Measurements from ENCODE around the gene PTCRA.
A peak's percentile ranks its signal among the peaks of the same experiment; 100 is the strongest.
"Not testable (repeated sequence)": the region's sequence is repeated elsewhere in the genome, so short reads cannot be mapped to it uniquely, and the experiment has no call there.

The PTCRA gene

DNA sequence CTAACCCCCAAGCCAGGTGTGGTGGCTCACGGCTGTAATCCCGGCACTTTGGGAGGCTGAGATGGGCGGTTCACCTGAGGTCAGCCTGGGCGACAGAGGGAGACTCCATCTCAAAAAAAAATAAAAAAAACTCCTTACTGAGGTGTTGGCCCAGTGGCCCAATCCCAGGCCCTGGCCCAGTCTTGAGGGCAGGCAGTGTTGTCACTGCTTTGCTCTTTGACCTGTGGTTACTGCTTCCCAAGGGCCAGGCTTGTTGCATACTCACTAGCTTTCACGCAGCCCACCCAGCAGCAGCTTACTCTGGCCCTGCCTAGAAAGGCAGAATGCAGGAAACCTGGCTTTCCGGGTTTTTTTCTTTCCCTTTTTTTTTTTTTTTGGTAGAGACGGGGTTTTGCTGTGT lies 26.6 kb downstream of the PTCRA start:
- no peak for DNase-seq

DNA sequence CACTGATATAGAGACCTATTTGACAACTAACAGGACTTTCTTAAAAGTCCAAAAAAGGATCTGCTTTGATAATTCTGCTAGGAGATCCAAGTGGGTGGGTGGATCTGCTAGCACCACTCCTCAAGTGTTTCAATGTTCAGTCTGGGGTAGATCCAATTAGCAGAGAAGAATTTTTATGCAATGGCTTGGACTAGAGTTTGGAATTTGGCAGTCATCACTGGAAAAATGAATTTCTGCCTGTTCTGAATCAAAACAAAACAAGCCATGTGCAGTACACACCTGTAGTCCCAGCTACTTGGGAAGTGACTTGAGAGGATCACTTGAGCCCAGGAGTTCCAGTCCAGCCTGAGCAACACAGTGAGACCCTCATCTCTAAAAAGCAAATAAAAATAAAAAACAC lies 32.1 kb downstream of the PTCRA start:
- DNase-seq, result no peak

DNA sequence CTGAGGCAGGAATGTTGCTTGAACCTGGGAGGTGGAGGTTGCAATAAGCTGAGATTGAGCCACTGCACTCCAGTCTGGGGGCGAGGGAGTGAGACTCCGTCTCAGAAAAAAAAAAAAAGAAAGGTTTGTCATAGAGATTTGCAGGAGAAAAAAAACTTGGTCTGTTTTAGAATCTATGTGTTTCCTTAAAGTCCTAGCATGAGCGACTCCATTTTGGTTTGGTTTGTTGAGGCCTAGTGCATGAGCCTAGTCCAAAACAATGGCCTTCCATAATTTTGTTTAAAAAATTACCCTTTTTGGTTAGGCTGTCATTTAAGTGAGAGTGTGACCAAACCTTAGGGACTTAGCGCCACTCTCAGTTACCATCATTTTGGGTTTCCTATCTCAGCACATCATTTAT lies 36.5 kb downstream of the PTCRA start:
- no peak for DNase-seq

DNA sequence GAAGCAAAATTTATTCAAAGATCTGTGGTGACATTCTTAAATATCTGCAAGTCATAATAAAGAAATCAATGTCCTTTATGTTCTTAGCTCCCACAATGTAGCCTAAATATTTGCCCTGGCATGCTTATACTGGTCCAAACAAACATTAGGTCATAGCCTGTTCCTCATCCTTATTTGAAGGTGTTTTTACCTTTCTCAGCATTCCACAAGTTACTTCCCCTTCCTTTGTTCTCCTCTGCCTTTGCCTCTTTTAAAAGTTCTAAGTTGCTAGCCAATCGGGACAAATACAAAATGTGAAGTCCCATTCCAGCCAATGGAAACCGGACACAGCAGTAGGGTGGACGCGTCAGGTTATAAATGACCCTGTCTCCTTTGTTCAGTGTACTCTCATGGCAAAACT lies 38.6 kb downstream of the PTCRA start:
- not testable (repeated sequence) for DNase-seq

DNA sequence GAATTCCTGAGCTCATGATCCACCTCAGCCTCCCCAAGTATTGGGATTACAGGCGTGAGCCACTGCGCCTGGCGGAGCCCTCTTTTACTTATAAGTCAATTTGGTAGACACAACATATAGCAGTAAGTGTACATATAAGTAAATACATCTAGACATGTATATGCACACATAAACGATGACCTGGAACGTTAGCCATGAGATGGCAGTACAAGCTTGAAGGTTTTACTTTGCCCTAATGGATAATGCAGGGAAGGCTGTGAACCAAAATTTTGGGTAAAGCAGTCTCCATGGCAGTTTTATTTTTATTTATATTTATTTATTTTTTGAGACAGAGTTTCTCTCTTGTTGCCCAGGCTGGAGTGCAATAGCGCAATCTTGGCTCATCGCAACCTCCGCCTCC lies 42.3 kb downstream of the PTCRA start:
- no peak for DNase-seq

DNA sequence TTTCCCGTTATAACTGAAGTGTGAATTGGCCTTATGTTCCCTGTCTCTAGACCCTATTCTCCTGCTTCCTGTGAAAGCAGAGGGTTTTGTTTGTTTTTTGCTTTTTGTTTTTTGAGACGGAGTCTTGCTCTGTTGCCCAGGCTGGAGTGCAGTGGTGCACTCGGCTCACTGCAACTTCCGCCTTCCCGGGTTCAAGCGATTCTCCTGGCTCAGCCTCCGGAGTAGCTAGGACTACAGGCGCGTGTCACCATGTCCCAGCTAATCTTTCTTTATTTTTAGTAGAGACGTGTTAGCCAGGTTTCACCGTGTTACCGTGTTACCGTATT lies 44.0 kb downstream of the PTCRA start:
- DNase-seq, result no peak

DNA sequence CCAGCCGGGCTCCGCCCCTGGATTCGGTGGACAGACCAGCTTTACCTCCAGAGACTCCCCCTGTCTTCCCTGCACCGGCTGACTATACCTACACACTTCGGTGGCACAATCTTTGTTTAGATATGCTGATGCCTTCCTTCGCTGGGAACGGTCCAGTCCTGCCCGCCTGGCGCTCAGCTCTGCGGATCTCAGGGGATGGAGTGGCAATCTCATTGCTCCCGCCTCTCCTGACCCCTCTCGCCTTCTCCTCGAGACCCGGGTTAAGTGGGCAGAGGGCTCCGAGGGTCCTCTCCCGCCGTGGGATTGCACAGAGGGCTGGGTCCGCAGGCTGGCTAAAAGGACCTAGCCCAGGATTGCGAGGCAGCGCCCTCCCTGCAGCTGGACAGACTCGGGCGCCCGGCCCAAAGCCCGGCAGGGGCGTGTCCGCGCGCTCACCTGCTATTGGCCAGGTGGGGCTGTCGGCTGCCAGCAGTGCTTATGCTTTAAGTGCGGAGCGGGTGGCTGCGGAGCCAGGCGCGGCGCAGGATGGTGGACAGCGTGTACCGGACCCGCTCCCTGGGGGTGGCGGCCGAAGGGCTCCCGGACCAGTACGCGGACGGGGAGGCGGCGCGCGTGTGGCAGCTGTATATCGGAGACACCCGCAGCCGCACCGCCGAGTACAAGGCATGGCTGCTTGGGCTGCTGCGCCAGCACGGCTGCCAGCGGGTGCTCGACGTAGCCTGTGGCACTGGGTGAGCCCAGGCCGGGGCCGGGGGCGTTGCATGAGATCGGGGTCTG lies 44.6 kb downstream of the PTCRA start, which contains the start of gene GNMT:
Gene GNMT, plus strand, starts transcription at position 512 of the 777 bp plus-strand sequence. Its CDS starts 14 bp downstream, at position 526.
- peak; percentile 80 for DNase-seq

DNA sequence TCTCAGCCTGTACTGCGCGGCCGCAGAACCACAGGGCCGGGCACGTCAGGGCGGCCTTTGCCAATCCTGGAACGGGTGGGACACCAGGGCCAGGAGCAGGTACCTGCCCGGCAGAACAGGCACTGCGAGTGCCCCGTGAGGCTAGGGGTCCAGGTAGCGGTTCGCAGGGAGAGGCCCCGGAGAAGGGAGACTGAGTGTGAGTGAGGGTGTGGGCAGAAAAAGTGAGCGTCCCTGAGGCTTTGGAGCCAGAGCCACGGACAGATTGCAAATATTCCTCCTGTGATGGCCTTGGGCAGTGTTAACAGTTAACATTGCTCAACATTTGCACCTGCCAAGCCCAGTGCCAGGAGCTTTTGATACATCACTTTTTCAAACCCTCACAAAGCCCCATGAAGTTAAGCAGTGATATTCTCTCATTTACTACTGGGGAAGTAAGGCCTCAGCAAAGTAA lies 45.2 kb downstream of the PTCRA start:
- DNase-seq, result no peak

DNA sequence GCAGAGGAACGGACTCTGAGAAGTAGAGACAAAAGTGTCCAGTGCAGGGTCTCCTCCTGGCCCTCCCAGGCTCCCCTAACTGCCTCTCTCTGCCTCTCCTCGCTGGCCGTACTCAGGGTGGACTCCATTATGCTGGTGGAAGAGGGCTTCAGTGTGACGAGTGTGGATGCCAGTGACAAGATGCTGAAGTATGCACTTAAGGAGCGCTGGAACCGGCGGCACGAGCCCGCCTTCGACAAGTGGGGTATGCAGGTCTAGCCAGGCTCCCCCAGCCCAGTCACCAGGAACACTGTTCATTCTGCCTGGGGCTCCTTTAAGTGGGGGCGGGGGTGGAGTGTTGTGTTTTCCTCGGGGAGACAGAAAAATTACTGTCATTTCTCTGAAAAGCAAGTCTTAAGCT lies 46.2 kb downstream of the PTCRA start:
- DNase-seq, result no peak

DNA sequence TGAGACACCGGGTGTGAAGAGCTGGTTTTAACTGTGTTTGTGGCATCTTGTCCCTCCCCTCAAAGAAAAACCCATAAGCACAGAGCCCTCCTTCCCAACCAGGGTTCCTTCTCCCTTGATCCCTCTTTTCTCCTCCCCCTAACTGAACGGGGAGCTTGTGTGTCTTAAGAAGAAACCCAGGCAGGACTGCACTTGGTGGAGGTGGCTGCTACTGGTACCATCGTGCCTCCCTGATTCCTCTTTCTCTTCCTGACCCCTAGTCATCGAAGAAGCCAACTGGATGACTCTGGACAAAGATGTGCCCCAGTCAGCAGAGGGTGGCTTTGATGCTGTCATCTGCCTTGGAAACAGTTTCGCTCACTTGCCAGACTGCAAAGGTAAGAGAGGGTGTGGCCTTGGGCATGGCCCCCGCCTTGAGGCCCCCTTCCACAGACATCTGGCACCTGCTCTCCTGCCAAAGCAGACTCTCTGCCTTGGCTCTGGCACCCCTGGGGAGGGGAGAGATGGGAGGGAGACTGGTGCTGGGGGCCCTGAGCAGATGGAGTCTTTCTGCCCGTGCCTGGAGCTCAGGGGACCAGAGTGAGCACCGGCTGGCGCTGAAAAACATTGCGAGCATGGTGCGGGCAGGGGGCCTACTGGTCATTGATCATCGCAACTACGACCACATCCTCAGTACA lies 46.8 kb downstream of the PTCRA start:
- no peak for DNase-seq

DNA sequence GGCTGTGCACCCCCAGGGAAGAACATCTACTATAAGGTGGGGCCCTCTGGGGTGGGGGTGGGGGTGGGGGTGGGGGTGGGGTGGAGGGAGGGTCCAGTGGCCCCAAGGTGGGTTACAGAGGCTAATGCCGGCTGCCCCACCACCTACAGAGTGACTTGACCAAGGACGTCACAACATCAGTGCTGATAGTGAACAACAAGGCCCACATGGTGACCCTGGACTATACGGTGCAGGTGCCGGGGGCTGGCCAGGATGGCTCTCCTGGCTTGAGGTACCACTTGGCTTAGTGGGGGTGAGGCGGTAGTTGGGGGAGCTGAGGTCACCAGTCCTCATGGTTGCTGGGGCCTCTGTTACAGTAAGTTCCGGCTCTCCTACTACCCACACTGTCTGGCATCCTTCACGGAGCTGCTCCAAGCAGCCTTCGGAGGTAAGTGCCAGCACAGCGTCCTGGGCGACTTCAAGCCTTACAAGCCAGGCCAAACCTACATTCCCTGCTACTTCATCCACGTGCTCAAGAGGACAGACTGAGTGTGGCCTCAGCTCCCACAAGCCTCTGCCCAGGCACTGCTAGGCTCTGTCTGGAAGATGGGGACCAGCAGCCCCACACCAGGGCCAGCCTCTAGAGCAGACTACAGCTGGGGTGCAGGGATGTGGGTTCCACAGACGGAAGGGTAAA lies 47.5 kb downstream of the PTCRA start:
- DNase-seq, result no peak

DNA sequence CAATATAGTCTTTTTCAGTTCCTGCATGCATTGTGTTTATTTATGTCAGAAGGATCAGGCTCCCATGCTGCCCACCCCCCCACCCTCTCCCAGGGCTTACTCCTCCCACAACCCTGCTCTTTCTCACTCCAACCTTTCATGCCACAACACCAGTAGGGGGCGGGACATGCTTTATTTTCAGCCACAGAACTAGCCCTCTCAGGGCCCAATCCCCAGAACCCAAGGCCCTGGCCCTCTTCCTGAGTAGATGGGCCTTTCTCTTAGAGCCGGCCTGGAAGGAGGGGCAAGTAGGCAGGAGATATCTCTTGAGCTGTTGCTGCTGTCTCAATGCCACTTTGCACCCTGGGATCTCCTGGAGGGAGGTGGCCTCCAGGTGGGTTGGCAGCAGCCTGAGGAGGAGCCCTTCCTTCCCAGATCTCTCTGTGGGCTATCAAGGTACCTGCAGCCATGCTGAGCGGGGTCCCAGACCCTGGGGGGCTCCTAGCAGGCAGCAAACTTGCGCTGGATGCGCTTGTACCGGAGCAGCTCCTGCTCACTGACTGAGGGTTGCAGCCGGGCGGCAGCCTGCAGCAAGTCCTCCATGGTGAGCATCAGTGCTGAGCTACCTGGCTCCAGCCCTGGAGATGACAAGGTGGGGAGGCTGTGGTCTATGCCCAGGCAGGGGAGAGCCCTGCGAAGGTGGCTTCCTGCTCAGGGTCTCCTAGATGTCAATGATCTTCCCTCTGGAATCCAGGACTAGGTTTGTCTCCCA lies 48.2 kb downstream of the PTCRA start:
- peak; percentile 67 for DNase-seq

DNA sequence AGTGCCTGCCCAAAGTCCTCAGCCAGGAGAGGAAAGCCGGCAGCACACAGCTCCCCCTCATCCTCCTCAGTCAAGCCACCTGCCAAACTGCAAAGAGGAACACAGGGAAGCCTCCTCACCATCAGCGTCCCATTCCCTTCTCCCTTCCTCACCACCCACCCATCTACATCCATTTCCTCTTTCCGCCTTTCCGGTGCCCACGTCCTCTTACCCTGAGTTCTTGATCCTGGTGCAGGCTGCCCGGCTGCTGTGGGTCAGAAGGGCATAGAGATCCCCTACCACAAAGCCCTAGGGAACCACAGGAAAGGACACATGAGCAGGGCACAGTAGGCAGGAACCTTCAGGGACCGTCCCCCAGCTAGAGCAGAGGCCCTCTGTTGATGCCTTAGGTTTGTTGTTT lies 50.7 kb downstream of the PTCRA start:
- DNase-seq, result no peak

DNA sequence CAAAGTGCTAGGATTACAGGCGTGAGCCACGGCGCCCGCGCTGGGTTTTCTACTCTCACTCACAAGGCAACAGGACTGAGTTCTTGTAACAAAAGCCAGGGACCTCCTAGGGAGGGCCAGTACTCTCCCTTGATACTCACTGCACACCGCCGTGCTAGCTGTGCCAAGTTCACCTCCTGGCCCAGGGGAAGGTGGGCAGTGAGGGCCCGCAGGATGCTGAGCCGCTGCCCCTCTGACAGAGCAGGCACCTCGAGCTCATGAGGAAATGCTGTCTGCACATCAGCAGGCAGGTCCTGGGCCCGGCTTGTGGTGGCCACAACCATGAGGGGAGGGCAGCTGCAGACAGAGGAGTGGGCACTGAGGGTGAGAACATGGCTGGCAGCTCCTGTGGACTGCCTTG lies 51.4 kb downstream of the PTCRA start:
- no peak for DNase-seq

DNA sequence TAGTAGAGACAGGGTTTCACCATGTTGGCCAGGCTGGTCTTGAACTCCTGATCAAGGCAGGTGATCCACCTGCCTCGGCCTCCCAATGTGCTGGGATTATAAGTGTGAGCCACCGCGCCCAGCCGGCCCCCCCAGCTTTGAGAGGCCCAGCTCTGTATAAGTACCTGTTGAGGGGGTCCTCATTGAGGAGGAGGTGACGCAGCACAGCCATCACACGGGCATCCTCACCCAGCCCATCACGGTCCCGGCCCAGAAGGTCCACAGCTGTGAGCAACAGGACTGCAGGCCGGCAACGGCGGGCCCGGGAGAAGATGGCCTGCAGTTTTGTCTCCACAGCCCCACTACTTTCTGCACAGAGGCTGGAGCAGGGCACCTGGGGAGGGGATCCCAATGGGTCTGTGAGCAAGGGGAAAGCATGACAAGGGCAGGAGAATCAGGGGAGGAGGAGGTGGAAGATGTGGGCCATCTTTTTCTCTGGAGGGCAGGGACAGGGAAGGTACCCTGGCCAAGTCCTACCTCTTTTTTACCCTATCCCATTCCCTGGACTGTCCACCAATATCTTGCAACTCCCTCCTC lies 52.4 kb downstream of the PTCRA start:
- DNase-seq, result no peak

DNA sequence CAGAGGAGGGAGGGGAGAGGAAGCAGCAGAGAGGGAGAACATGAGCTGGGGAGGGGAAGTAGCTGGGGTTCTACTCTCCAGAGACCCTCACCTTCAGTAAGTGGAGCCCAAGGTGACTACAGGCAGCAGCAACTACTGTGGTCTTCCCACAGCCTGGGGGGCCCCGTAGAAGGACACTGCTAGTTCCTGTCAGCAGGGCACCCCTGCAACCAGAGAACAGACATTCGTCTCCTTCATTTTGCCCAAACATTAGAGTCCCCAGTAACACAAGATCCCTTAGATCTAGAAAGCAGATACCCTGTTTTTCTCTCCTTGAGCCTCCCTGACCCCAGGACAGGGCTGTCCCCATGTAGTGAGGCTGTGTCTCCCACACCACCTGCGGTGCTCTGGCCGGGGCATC lies 52.9 kb downstream of the PTCRA start:
- no peak for DNase-seq

DNA sequence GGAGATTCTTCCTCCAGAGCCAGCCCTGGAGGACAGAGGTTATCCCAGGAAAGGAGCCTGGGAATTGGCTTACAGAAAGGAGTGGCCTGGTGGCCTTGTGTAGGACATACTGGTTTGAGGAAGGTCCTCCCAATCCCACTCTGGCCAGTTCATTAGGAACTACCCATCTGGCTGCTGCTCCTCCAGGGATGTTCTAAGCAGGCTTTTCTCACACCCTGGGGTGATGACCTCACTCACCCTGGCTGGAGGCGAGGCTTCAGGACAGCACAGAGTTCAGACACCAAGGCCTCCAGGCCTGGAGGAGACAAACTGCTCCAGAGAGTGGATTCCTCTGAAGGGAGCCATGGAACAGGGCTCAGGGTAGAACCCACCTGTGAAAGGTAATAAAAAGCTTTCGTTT lies 53.6 kb downstream of the PTCRA start:
- no peak for DNase-seq

DNA sequence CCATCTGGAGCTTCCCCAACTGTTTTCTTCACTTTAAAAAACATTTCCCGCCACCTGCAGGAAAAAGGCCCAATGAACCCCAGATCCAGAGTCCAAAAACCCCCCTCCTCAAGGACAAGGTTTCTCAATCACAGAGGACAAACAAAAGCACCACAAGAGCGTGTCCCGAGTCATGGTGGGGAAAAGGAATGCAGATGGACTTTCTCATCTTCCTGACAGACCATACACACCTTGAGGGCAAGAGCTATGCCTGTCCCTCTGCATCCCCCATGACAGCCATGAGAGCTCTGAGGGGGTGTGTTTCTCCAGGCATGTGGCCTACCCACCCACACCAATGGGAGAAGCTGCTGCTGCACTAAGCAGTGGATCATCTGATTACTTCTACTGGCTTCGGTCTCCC lies 54.1 kb downstream of the PTCRA start:
- DNase-seq, result no peak

DNA sequence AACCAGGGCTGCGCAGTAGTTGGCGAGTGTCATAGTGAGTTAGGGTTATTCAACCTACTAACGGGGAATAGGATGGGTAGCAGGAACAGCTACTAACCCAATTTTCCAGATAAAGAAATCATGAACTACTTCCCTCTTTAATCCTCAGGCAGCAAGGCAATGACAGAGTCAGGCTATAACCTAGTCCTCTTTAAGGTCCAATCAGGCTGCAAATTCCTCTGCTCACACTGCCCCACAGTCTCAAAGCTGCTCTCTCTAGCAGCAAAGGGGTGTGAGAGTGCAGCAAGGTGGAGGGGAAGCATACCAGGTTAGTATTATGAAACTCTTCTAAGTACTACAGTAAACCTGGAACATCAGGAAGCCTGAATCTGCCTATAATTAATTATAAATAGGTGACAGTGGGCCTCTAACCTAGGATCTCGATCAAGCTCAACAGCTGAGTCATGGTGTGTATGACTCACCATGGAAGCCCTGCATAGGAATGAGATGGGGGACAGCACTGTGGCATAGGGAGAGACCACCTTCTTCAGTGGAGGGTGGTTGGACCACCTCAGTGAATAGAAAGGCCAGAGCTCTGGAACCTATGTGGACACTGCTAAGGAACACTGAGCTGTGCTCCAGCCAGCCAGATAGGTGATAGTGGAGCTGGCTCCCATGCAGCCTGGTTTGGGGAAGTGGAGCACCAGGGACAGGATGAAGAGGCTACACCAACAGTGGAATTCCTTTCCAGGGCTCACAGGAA lies 55.2 kb downstream of the PTCRA start:
- DNase-seq, result no peak

DNA sequence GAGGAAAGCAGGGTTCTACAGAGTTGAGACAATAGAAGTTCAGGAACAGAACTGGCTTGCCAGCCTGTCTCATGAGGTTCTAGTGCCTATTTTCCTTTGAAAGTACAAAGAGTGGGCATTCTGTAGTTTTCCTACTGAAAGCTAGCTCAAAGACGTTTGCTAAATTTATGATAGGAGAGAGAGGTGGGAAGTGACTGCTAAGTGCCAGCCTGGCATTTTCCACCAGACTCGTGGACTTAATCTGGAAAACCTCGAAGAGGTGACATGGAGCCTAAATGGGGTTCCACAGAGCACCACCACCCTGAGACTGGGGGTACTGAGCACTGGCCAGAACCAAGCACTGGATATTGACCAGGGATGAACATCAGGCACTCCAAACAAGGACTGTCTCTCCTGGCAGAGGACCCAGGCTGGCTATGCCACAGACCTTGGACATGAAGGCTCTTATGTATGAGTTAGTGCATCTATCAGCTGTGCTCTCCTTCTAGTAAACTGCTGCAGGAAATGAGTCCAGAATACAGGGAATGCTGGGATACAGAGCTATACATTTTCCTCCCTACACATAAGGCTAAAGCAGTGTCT lies 56.0 kb downstream of the PTCRA start:
- no peak for DNase-seq

DNA sequence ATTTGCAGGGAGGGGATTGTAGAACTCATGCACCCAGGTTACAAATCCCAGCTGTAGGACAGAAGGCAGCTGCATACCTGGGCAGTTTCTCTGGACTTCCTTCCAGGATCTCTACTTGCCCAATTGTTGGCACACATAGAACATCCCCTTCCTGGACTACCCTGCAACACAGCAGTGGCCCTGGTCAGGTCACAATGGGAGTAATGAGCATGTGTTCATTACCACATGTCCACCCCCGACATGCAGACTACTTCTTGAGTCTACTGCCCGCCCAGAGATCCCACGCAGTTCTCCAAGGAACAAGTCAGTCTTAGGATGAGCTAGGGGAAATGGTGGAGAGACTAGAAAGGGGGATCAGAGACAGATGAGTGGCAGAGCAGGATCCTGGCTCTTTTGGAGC lies 58.1 kb downstream of the PTCRA start:
- no peak for DNase-seq
